HL-60 (cell line): ENCODE data around the gene APLNR.

Source experiments
- POLR2AphosphoS5 ChIP-seq: IDR thresholded peaks from 2 replicates; pipeline ENCODE4 v1.6.1; 2012; ENCODE audit warnings: low read depth
- TF ChIP-seq, protein P1 (sequence below): IDR thresholded peaks from one replicate; pipeline ENCODE4 v1.5.1; 2011; ENCODE audit warnings: low read length, control low read depth, inconsistent platforms; ENCODE audit not compliant: insufficient read depth
- TF ChIP-seq, protein P2 (sequence below): IDR thresholded peaks from 2 replicates; pipeline ENCODE4 v1.6.1; 2012; ENCODE audit warnings: low read depth; ENCODE audit not compliant: insufficient replicate concordance

DNA sequence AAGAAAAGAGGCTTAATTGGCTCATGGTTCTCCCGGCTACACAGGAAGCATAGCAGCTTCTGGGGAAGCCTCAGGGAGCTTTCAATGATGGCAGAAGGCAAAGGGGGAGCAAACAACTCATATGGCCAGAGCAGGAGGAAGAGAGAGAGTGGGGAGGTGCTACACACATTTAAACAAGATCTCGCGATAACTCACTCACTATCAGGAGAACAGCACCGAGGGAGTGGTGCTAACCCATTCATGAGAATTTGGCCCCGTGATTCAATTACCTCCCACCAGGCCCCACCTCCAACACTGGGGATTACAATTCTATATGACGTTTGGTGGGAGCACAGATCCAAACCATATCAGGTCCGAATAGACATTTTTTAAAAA lies 41.7 kb upstream of the APLNR start:
- TF ChIP-seq, protein P1, sequence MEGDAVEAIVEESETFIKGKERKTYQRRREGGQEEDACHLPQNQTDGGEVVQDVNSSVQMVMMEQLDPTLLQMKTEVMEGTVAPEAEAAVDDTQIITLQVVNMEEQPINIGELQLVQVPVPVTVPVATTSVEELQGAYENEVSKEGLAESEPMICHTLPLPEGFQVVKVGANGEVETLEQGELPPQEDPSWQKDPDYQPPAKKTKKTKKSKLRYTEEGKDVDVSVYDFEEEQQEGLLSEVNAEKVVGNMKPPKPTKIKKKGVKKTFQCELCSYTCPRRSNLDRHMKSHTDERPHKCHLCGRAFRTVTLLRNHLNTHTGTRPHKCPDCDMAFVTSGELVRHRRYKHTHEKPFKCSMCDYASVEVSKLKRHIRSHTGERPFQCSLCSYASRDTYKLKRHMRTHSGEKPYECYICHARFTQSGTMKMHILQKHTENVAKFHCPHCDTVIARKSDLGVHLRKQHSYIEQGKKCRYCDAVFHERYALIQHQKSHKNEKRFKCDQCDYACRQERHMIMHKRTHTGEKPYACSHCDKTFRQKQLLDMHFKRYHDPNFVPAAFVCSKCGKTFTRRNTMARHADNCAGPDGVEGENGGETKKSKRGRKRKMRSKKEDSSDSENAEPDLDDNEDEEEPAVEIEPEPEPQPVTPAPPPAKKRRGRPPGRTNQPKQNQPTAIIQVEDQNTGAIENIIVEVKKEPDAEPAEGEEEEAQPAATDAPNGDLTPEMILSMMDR: no peak
- no peak for TF ChIP-seq POLR2AphosphoS5
- TF ChIP-seq, protein P2, sequence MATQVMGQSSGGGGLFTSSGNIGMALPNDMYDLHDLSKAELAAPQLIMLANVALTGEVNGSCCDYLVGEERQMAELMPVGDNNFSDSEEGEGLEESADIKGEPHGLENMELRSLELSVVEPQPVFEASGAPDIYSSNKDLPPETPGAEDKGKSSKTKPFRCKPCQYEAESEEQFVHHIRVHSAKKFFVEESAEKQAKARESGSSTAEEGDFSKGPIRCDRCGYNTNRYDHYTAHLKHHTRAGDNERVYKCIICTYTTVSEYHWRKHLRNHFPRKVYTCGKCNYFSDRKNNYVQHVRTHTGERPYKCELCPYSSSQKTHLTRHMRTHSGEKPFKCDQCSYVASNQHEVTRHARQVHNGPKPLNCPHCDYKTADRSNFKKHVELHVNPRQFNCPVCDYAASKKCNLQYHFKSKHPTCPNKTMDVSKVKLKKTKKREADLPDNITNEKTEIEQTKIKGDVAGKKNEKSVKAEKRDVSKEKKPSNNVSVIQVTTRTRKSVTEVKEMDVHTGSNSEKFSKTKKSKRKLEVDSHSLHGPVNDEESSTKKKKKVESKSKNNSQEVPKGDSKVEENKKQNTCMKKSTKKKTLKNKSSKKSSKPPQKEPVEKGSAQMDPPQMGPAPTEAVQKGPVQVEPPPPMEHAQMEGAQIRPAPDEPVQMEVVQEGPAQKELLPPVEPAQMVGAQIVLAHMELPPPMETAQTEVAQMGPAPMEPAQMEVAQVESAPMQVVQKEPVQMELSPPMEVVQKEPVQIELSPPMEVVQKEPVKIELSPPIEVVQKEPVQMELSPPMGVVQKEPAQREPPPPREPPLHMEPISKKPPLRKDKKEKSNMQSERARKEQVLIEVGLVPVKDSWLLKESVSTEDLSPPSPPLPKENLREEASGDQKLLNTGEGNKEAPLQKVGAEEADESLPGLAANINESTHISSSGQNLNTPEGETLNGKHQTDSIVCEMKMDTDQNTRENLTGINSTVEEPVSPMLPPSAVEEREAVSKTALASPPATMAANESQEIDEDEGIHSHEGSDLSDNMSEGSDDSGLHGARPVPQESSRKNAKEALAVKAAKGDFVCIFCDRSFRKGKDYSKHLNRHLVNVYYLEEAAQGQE: no peak
